HEK293 (cell line): ENCODE measurements around the gene TMIGD1.

ENCODE experiments used
- CTCF ChIA-PET: fragments of 350-600 bp; formaldehyde crosslinking; extraction: SDS; loops from one replicate; lab custom pipeline; 2021; ENCODE audit warnings: antibody characterized with exemption; lab: Yijun Ruan, JAX
- POLR2A ChIA-PET: fragments of 300-600 bp; formaldehyde crosslinking; extraction: SDS; loops from one replicate; lab custom pipeline; 2020; ENCODE audit warnings: antibody characterized with exemption, inconsistent platforms; lab: Yijun Ruan, JAX
- H3K27ac ChIP-seq: fragments of 200-500 bp; sonication (Bioruptor generic); 2 replicates; pipeline ENCODE4 v1.5.1; 2014; ENCODE audit warnings: low read depth, low read length, control low read depth, inconsistent platforms; ENCODE audit errors: extremely low read depth
- H3K36me3 ChIP-seq, 2 experiments: fragments of 200-500 bp in 1 of 2; sonication (Bioruptor generic) in 1 of 2; 1 replicate in 1 of 2; 2 replicates in 1 of 2; pipeline ENCODE4 v1.5.1; 2014 to 2017; ENCODE audit warnings: inconsistent platforms in 2 of 2, low read length in 2 of 2; ENCODE audit not compliant: control insufficient read depth in 2 of 2, insufficient read depth in 1 of 2
- H3K4me1 ChIP-seq: fragments of 200-500 bp; sonication (Bioruptor generic); 2 replicates; pipeline ENCODE4 v1.5.1; 2014; ENCODE audit warnings: mild to moderate bottlenecking, low read length, inconsistent platforms; ENCODE audit not compliant: control insufficient read depth, insufficient read depth
- H3K4me3 ChIP-seq: 2 replicates; pipeline ENCODE4 v1.5.1; 2011; ENCODE audit warnings: low read depth, mild to moderate bottlenecking, control low read depth, low read length, moderate library complexity
- H3K9me3 ChIP-seq: fragments of 200-500 bp; sonication (Bioruptor generic); 2 replicates; pipeline ENCODE4 v1.5.1; 2014; ENCODE audit warnings: low read depth, low read length, inconsistent platforms; ENCODE audit not compliant: control insufficient read depth, insufficient read depth
- FEZF1 ChIP-seq: fragments of 450-650 bp; formaldehyde crosslinking; IDR thresholded peaks from 2 replicates; pipeline ENCODE4 v1.5.1; 2016; ENCODE audit warnings: missing biosample characterization, missing genetic modification characterization
- IKZF3 ChIP-seq: fragments of 450-650 bp; IDR thresholded peaks from 2 replicates; pipeline ENCODE4 v1.5.0; 2018; ENCODE audit warnings: missing biosample characterization, mild to moderate bottlenecking, missing genetic modification characterization, moderate library complexity
- KLF16 ChIP-seq: fragments of 450-650 bp; formaldehyde crosslinking; IDR thresholded peaks from 2 replicates; pipeline ENCODE4 v1.5.1; 2017; ENCODE audit warnings: missing biosample characterization, missing genetic modification characterization
- SALL2 ChIP-seq: fragments of 450-650 bp; formaldehyde crosslinking; IDR thresholded peaks from 2 replicates; pipeline ENCODE4 v1.5.0; 2017; ENCODE audit warnings: missing biosample characterization, mild to moderate bottlenecking, missing genetic modification characterization, borderline replicate concordance
- SCRT1 ChIP-seq: fragments of 450-650 bp; formaldehyde crosslinking; IDR thresholded peaks from 2 replicates; pipeline ENCODE4 v1.5.1; 2016; ENCODE audit warnings: missing biosample characterization, missing genetic modification characterization, borderline replicate concordance
- SP7 ChIP-seq: fragments of 450-650 bp; formaldehyde crosslinking; IDR thresholded peaks from 2 replicates; pipeline ENCODE4 v1.5.1; 2016; ENCODE audit warnings: missing biosample characterization, missing genetic modification characterization
- TCF7L2 ChIP-seq: IDR thresholded peaks from 2 replicates; pipeline ENCODE4 v1.6.1; 2011; ENCODE audit warnings: low read depth, mild to moderate bottlenecking, inconsistent platforms, low read length, moderate library complexity, borderline replicate concordance
- ZNF114 ChIP-seq: fragments of 450-650 bp; formaldehyde crosslinking; IDR thresholded peaks from 2 replicates; pipeline ENCODE4 v1.5.0; 2017; ENCODE audit warnings: missing biosample characterization, missing genetic modification characterization
- ZNF132 ChIP-seq: fragments of 450-650 bp; formaldehyde crosslinking; IDR thresholded peaks from 2 replicates; pipeline ENCODE4 v1.5.1; 2017; ENCODE audit warnings: missing biosample characterization, missing genetic modification characterization, borderline replicate concordance
- ZNF138 ChIP-seq: fragments of 450-650 bp; formaldehyde crosslinking; IDR thresholded peaks from 2 replicates; pipeline ENCODE4 v1.5.1; 2016; ENCODE audit warnings: missing biosample characterization, missing genetic modification characterization, borderline replicate concordance
- ZNF140 ChIP-seq: fragments of 450-650 bp; formaldehyde crosslinking; IDR thresholded peaks from 2 replicates; pipeline ENCODE4 v1.5.1; 2016; ENCODE audit warnings: missing biosample characterization, missing genetic modification characterization
- ZNF274 ChIP-seq, 2 experiments: fragments of 200-500 bp in 1 of 2; fragments of 450-650 bp in 1 of 2; sonication (Bioruptor generic) in 1 of 2; formaldehyde crosslinking in 1 of 2; IDR thresholded peaks; 2 replicates each; pipeline versions ENCODE4 v1.5.1 to v1.6.1; 2014 to 2016; ENCODE audit warnings: borderline replicate concordance in 1 of 2, inconsistent platforms in 1 of 2, low read length in 1 of 2, missing biosample characterization in 1 of 2, missing genetic modification characterization in 1 of 2
- ZNF350 ChIP-seq: fragments of 450-650 bp; formaldehyde crosslinking; IDR thresholded peaks from 2 replicates; pipeline ENCODE4 v1.5.0; 2017; ENCODE audit warnings: missing biosample characterization, mild to moderate bottlenecking, missing genetic modification characterization
- ZNF366 ChIP-seq: fragments of 450-650 bp; formaldehyde crosslinking; conservative IDR thresholded peaks from 2 replicates; pipeline ENCODE4 v1.5.1; 2016; ENCODE audit warnings: missing biosample characterization, missing genetic modification characterization
- ZNF37A ChIP-seq: fragments of 450-650 bp; IDR thresholded peaks from 2 replicates; pipeline ENCODE4 v1.5.1; 2018; ENCODE audit warnings: missing biosample characterization, missing genetic modification characterization
- ZNF416 ChIP-seq: fragments of 450-650 bp; formaldehyde crosslinking; IDR thresholded peaks from 2 replicates; pipeline ENCODE4 v1.5.1; 2016; ENCODE audit warnings: missing biosample characterization, missing genetic modification characterization
- ZNF48 ChIP-seq: fragments of 450-650 bp; formaldehyde crosslinking; IDR thresholded peaks from 2 replicates; pipeline ENCODE4 v1.5.1; 2016; ENCODE audit warnings: missing biosample characterization, missing genetic modification characterization
- ZNF624 ChIP-seq: fragments of 450-650 bp; formaldehyde crosslinking; IDR thresholded peaks from 2 replicates; pipeline ENCODE4 v1.5.1; 2017; ENCODE audit warnings: missing biosample characterization, missing genetic modification characterization
- ZNF626 ChIP-seq: fragments of 450-650 bp; sonication (Bioruptor Pico); formaldehyde crosslinking; IDR thresholded peaks from 2 replicates; pipeline ENCODE4 v1.5.1; 2018; ENCODE audit warnings: missing biosample characterization, missing genetic modification characterization, inconsistent platforms
- ZNF629 ChIP-seq: fragments of 450-650 bp; formaldehyde crosslinking; IDR thresholded peaks from 2 replicates; pipeline ENCODE4 v1.5.1; 2017; ENCODE audit warnings: missing biosample characterization, missing genetic modification characterization
- ZNF658 ChIP-seq: fragments of 450-650 bp; formaldehyde crosslinking; IDR thresholded peaks from 2 replicates; pipeline ENCODE4; 2016; ENCODE audit warnings: missing biosample characterization, missing genetic modification characterization
- ZNF837 ChIP-seq: fragments of 450-650 bp; formaldehyde crosslinking; IDR thresholded peaks from 2 replicates; pipeline ENCODE4 v1.5.1; 2016; ENCODE audit warnings: missing biosample characterization, missing genetic modification characterization
- TF ChIP-seq, protein P1 (sequence below): fragments of 450-650 bp; formaldehyde crosslinking; IDR thresholded peaks from 2 replicates; pipeline ENCODE4 v1.5.1; 2017; ENCODE audit warnings: missing biosample characterization, missing genetic modification characterization
- TF ChIP-seq, protein P2 (sequence below): fragments of 450-650 bp; formaldehyde crosslinking; IDR thresholded peaks from 2 replicates; pipeline ENCODE4 v1.5.1; 2016; ENCODE audit warnings: missing biosample characterization, missing genetic modification characterization, borderline replicate concordance
- TF ChIP-seq, protein P3 (sequence below): fragments of 450-650 bp; formaldehyde crosslinking; IDR thresholded peaks from 2 replicates; pipeline ENCODE4 v1.5.1; 2016; ENCODE audit warnings: missing biosample characterization, missing genetic modification characterization
- TF ChIP-seq, protein P4 (sequence below): fragments of 450-650 bp; formaldehyde crosslinking; IDR thresholded peaks from 2 replicates; pipeline ENCODE4 v1.5.1; 2016; ENCODE audit warnings: missing biosample characterization, missing genetic modification characterization

The TMIGD1 gene

DNA sequence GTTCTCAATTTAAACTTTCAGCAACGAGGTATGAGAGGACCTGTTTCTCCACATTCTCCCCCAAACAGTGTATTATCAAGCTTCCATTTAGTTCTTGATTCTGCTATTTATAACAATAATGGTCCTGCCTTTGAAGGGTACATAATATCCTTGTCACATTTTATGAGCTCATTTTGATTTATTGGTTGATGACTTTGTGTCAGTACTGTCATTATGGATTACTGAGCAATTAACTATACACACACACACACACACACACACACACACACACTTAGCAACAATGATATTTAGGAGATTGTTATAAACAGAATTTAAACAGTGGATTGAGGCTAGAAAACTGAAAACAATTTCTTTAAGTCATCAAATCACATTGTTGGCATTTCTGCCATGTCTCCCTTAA, 7.0 kb downstream of the TMIGD1 start (continued):
- TF ChIP-seq, protein P1, sequence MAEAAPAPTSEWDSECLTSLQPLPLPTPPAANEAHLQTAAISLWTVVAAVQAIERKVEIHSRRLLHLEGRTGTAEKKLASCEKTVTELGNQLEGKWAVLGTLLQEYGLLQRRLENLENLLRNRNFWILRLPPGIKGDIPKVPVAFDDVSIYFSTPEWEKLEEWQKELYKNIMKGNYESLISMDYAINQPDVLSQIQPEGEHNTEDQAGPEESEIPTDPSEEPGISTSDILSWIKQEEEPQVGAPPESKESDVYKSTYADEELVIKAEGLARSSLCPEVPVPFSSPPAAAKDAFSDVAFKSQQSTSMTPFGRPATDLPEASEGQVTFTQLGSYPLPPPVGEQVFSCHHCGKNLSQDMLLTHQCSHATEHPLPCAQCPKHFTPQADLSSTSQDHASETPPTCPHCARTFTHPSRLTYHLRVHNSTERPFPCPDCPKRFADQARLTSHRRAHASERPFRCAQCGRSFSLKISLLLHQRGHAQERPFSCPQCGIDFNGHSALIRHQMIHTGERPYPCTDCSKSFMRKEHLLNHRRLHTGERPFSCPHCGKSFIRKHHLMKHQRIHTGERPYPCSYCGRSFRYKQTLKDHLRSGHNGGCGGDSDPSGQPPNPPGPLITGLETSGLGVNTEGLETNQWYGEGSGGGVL (tag by site-specific recombination): peak; percentile 71
- TF ChIP-seq, protein P2, sequence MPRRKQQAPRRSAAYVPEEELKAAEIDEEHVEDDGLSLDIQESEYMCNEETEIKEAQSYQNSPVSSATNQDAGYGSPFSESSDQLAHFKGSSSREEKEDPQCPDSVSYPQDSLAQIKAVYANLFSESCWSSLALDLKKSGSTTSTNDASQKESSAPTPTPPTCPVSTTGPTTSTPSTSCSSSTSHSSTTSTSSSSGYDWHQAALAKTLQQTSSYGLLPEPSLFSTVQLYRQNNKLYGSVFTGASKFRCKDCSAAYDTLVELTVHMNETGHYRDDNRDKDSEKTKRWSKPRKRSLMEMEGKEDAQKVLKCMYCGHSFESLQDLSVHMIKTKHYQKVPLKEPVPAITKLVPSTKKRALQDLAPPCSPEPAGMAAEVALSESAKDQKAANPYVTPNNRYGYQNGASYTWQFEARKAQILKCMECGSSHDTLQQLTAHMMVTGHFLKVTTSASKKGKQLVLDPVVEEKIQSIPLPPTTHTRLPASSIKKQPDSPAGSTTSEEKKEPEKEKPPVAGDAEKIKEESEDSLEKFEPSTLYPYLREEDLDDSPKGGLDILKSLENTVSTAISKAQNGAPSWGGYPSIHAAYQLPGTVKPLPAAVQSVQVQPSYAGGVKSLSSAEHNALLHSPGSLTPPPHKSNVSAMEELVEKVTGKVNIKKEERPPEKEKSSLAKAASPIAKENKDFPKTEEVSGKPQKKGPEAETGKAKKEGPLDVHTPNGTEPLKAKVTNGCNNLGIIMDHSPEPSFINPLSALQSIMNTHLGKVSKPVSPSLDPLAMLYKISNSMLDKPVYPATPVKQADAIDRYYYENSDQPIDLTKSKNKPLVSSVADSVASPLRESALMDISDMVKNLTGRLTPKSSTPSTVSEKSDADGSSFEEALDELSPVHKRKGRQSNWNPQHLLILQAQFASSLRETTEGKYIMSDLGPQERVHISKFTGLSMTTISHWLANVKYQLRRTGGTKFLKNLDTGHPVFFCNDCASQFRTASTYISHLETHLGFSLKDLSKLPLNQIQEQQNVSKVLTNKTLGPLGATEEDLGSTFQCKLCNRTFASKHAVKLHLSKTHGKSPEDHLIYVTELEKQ (tag by site-specific recombination): peak; percentile 70
- no peak for TF ChIP-seq IKZF3 (tag by site-specific recombination)
- TF ChIP-seq KLF16 (tag by site-specific recombination): 0 out of 2 replicates have a peak, but pooled peaks have one; percentile 50
- TF ChIP-seq ZNF658 (tag by site-specific recombination): peak; percentile 87
- peak; percentile 59; the same call in 1 of the 2 replicates for TF ChIP-seq TCF7L2
- TF ChIP-seq ZNF140: no peak
- TF ChIP-seq SALL2 (tag by site-specific recombination): peak; percentile 97

DNA sequence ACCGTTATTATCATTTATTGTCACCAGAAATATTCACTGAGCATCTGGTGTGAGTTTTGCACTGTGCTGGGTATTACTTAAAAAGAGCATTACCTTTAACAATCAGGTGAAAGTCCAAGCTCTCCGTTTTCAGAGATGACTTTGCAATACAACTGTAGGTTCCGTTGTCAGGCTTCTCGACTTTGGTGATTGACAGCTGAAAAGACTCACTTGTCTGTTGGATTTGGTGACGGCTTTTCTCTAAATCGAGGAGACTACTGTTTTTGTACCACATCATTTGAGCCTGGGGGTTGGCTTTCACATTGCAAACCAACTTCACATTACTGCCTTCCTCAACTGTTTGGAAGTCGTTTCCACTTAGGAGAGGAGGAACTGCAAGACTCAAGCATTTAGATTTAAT, 9.1 kb downstream of the TMIGD1 start:
- CTCF ChIA-PET: interaction anchor here (0.7 kb wide), 2 partner anchors 220 to 502 kb away, joined by 3 read pairs; no protein-coding TSS in a partner anchor
- Histone ChIP-seq H3K9me3 (no peaks in the 10 kb centered on the region), H3K36me3 (no peaks in the 10 kb centered on the region), H3K4me3 (no peak overlapping the region), H3K4me1 (0 out of 2 replicates have a peak, but pooled peaks cover 3% of the 10 kb centered on the region), H3K27ac (no peak overlapping the region)
- TF ChIP-seq ZNF132 (tag by site-specific recombination) (no peak), ZNF626 (no peak), IKZF3 (tag by site-specific recombination) (no peak), ZNF837 (tag by site-specific recombination) (no peak), ZNF624 (tag by site-specific recombination) (no peak), ZNF114 (tag by site-specific recombination) (no peak), ZNF274 (IDR thresholded peaks at IDR 0.05; ENCODE audit: low read length) (no peak), ZNF274 (tag by site-specific recombination; IDR thresholded peaks at IDR 0.05; ENCODE audit: borderline replicate concordance) (no peak), SP7 (tag by site-specific recombination) (no peak), ZNF629 (no peak), ZNF366 (tag by site-specific recombination) (no peak), ZNF416 (tag by site-specific recombination) (no peak), SCRT1 (tag by site-specific recombination) (no peak), ZNF37A (tag by site-specific recombination) (no peak), ZNF48 (tag by site-specific recombination) (no peak), FEZF1 (tag by site-specific recombination) (no peak), ZNF350 (tag by site-specific recombination) (no peak), ZNF138 (tag by site-specific recombination) (no peak)
- TF ChIP-seq, protein P3, sequence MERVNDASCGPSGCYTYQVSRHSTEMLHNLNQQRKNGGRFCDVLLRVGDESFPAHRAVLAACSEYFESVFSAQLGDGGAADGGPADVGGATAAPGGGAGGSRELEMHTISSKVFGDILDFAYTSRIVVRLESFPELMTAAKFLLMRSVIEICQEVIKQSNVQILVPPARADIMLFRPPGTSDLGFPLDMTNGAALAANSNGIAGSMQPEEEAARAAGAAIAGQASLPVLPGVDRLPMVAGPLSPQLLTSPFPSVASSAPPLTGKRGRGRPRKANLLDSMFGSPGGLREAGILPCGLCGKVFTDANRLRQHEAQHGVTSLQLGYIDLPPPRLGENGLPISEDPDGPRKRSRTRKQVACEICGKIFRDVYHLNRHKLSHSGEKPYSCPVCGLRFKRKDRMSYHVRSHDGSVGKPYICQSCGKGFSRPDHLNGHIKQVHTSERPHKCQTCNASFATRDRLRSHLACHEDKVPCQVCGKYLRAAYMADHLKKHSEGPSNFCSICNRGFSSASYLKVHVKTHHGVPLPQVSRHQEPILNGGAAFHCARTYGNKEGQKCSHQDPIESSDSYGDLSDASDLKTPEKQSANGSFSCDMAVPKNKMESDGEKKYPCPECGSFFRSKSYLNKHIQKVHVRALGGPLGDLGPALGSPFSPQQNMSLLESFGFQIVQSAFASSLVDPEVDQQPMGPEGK (tag by site-specific recombination): no peak
- TF ChIP-seq, protein P4, sequence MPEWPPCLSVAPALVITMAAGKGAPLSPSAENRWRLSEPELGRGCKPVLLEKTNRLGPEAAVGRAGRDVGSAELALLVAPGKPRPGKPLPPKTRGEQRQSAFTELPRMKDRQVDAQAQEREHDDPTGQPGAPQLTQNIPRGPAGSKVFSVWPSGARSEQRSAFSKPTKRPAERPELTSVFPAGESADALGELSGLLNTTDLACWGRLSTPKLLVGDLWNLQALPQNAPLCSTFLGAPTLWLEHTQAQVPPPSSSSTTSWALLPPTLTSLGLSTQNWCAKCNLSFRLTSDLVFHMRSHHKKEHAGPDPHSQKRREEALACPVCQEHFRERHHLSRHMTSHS (tag by site-specific recombination): no peak
- POLR2A ChIA-PET: interaction anchor here (1.3 kb wide), 1 partner anchor 34 kb away, joined by 3 read pairs; no protein-coding TSS in a partner anchor
